Measurements from ENCODE around the gene MAP7D1.

MAP7D1 gene

DNA sequence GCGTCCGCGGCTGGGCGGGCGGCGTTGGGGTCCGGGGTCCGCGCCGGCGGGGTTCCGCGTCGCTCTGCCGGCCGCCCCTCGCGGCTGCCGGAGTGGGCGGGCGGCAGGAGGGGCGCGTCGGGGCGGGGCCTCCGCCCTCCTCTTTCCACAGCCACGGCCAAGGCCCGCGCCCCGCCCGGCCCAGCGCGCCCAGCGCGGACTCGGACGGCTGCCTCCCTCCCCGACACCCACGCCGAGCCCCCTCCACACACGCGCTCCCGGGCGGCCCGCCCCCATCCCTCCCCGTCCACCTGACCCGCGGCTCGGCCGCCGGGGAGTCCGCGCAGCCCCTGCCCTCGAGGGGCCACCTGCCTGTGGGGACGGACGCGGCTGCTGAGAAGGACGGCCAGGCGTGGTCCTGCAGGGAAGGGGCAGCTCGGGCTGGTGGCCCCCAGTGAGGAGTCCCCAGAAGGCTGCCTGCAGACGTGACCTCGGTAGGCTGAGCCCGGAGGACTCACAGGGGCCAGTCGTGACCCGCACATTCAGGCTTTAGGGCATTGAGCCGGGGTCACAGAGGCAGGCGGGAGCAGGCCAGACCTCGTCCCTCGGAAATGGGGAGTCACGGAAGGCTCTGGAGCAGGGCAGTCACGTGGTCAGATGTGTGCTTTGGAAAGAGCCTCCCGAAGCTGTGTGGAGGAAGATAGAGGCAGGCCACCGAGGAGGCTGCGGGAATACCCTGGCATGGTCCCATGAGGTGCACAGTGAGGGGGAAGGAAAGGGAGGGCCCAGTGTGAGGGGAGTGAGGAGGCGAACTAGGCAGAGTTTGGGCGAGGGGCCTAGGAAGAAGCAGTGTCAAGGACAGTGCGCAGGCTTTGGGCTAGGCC, 30.6 kb upstream of the MAP7D1 start, which contains the start of gene COL8A2:
Gene COL8A2 (minus strand): TSS at position 94 of the 863 bp plus-strand sequence. CDS start 24,980 bp downstream, outside the sequence.
- DNase-seq (ENCODE audit: extremely low read depth, insufficient read length): no peak

GRCh38 chr1:36126005-36126716, 29.8 kb upstream of the MAP7D1 start:
- Histone ChIP-seq H3K36me3 (ENCODE audit: control insufficient read depth, insufficient read depth, low read length) (no peaks in the 10 kb centered on the region), H3K27me3 (replicated peaks; ENCODE audit: control insufficient read depth, insufficient read depth, low read length) (no peaks in the 10 kb centered on the region), H3K4me3 (replicated peaks; ENCODE audit: low read depth, low read length) (no peak overlapping the region)
- no peak for DNase-seq (ENCODE audit: extremely low read depth, insufficient read length)
- TF ChIP-seq, protein P1, sequence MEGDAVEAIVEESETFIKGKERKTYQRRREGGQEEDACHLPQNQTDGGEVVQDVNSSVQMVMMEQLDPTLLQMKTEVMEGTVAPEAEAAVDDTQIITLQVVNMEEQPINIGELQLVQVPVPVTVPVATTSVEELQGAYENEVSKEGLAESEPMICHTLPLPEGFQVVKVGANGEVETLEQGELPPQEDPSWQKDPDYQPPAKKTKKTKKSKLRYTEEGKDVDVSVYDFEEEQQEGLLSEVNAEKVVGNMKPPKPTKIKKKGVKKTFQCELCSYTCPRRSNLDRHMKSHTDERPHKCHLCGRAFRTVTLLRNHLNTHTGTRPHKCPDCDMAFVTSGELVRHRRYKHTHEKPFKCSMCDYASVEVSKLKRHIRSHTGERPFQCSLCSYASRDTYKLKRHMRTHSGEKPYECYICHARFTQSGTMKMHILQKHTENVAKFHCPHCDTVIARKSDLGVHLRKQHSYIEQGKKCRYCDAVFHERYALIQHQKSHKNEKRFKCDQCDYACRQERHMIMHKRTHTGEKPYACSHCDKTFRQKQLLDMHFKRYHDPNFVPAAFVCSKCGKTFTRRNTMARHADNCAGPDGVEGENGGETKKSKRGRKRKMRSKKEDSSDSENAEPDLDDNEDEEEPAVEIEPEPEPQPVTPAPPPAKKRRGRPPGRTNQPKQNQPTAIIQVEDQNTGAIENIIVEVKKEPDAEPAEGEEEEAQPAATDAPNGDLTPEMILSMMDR (IDR thresholded peaks at IDR 0.05; ENCODE audit: insufficient read depth, low read length, poor library complexity, severe bottlenecking): no peak

More for the DNA sequence above, 30.6 kb upstream of the MAP7D1 start, which contains the start of gene COL8A2:
- Histone ChIP-seq H3K36me3 (ENCODE audit: control insufficient read depth, insufficient read depth, low read length) (no peaks in the 10 kb centered on the region), H3K4me3 (replicated peaks; ENCODE audit: low read depth, low read length) (no peak within 1 kb of the TSS), H3K27me3 (replicated peaks; ENCODE audit: control insufficient read depth, insufficient read depth, low read length) (no peaks in the 10 kb centered on the region)
- TF ChIP-seq, protein P1 (IDR thresholded peaks at IDR 0.05; ENCODE audit: insufficient read depth, low read length, poor library complexity, severe bottlenecking): no peak

DNA sequence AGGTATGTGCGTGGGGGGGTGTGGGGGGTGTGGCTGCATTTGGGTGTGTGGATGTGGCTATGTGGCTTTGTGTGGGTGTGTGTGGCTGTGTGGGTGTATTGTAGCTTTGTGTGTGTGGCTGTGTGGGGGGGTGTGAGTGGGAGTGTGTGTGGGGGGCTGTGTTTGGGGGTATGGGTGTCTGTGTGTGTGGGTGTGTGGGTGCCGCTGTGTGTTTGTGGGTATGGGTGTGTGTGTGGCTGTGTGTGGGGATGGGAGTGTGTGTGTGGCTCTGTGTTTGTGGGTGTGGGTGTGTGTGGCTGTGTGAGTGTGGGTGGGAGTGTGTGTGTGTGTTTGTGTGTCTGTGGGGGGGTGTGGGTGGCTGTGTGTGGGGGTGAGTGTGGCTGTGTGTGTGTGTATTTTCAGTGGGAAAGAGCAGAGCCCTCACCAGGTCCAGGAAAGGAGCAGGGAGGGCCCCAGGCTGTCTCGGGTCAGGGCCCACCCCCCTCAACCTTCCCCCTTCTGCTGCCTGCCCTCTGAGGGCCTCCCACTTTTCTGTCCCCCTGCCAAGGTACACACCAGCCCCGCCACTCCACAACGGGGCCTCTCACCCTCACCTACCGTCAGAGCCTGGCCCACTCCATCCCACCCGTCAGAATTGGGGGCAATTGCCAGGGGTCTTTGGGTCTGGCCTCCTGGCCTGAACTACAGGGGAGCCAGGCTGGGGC, 29.0 kb upstream of the MAP7D1 start:
- TF ChIP-seq, protein P1 (IDR thresholded peaks at IDR 0.05; ENCODE audit: insufficient read depth, low read length, poor library complexity, severe bottlenecking): no peak
- DNase-seq (ENCODE audit: extremely low read depth, insufficient read length): no peak
- Histone ChIP-seq H3K36me3 (ENCODE audit: control insufficient read depth, insufficient read depth, low read length) (no peaks in the 10 kb centered on the region), H3K27me3 (replicated peaks; ENCODE audit: control insufficient read depth, insufficient read depth, low read length) (no peaks in the 10 kb centered on the region), H3K4me3 (replicated peaks; ENCODE audit: low read depth, low read length) (no peak overlapping the region)

- DNase-seq (ENCODE audit: extremely low read depth, insufficient read length): no peak
Observed at GRCh38 chr1:36128126-36128904, 27.6 kb upstream of the MAP7D1 start.

DNA sequence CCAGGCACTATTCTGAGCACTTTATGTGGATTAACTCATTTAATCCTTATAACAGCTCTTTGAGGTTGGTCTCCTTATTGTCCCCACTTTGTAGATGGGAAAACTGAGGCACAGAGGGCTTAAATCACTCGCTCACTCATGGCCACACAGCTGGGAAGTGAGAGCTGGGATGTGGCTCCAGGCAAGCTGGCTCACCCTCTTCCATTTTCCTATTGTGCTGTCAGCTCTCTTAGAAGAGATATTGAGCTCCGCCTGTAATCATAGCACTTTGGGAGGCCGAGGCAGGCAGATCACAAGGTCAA, 27.1 kb upstream of the MAP7D1 start:
- Histone ChIP-seq H3K4me3 (replicated peaks; ENCODE audit: low read depth, low read length) (no peak overlapping the region), H3K36me3 (ENCODE audit: control insufficient read depth, insufficient read depth, low read length) (no peaks in the 10 kb centered on the region), H3K27me3 (replicated peaks; ENCODE audit: control insufficient read depth, insufficient read depth, low read length) (no peaks in the 10 kb centered on the region)
- DNase-seq (ENCODE audit: extremely low read depth, insufficient read length): no peak
- TF ChIP-seq, protein P1 (IDR thresholded peaks at IDR 0.05; ENCODE audit: insufficient read depth, low read length, poor library complexity, severe bottlenecking): no peak

More at GRCh38 chr1:36128126-36128904, 27.6 kb upstream of the MAP7D1 start:
- no peaks in the 10 kb centered on the region for H3K36me3 ChIP-seq (ENCODE audit: control insufficient read depth, insufficient read depth, low read length)
- TF ChIP-seq, protein P1 (IDR thresholded peaks at IDR 0.05; ENCODE audit: insufficient read depth, low read length, poor library complexity, severe bottlenecking): no peak
- no peak overlapping the region for H3K4me3 ChIP-seq (replicated peaks; ENCODE audit: low read depth, low read length)
- H3K27me3 ChIP-seq (replicated peaks; ENCODE audit: control insufficient read depth, insufficient read depth, low read length): no peaks in the 10 kb centered on the region

All from GM06990 (cell line).